ENCODE data around the gene CRYBA2.

DNA sequence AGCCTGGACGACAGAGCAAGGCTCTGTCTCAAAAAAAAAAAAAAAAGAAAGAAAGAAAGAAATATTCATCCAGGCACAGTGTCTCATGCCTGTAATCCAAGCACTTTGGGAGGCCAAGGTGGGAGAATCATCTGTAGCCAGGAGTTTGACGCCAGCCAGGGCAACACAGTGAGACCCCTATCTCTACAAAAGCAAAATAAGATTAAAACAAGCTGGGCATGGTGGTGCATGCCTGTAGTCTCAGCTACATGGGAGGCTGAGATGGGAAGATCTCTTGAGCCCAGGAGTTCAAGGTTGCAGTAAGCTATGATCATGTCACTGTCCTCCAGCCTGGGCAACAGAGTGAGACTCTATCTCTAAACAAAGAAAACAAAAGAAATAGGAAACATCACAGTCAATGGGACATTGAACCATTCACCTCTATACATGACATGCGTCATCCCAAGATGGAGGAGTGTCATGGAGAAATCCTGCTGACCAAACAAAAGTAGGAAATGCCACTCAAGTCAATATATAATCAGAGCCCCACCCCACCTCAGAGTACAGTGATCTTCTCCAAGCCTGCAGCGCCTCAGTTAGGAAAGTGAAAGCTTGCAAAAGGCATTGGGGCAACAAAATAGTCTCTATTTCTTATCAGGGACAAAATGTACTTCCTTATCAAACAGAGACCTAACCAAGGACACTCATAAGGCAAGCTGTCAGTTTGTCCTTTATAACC, 18.0 kb downstream of the CRYBA2 start:
- TF ChIP-seq CTCF (IDR thresholded peaks at IDR 0.05; ENCODE audit: low read length) (no peak), EZH2 (IDR thresholded peaks at IDR 0.05; ENCODE audit: borderline replicate concordance, low read length) (no peak)

All from OCI-LY1 (cell line).